ENCODE measurements around the gene SUPT5H. TPM values are rescaled to one million over a fixed set of nuclear protein-coding genes. Genes with fewer than 3 reads are reported as not detected.
A peak's percentile ranks its signal among the peaks of the same experiment; 100 is the strongest.
"Not testable (repeated sequence)": the region's sequence is repeated elsewhere in the genome, so short reads cannot be mapped to it uniquely, and the experiment has no call there.

SUPT5H gene
- total and polyA plus RNA-seq, 2 of the 13 experiments (the other 11 are each of a cell fraction or from before 2014, with no cell fraction given), result 48.2 to 51.7 TPM

GRCh38 chr19:39451257-39451656, 5.9 kb downstream of the SUPT5H start:
- TF ChIP-seq ZNF121 (CRISPR knock-in tag; IDR thresholded peaks at IDR 0.05) (peak; percentile 41; the same call in 1 of the 2 replicates), RXRA (CRISPR knock-in tag; IDR thresholded peaks at IDR 0.05) (peak; percentile 18; the same call in 1 of the 2 replicates), RARA (CRISPR knock-in tag; IDR thresholded peaks at IDR 0.05) (peak; percentile 49), HNF4A (CRISPR knock-in tag; IDR thresholded peaks at IDR 0.05) (peak; percentile 22; the same call in 1 of the 2 replicates)
- TF ChIP-seq, protein P1, sequence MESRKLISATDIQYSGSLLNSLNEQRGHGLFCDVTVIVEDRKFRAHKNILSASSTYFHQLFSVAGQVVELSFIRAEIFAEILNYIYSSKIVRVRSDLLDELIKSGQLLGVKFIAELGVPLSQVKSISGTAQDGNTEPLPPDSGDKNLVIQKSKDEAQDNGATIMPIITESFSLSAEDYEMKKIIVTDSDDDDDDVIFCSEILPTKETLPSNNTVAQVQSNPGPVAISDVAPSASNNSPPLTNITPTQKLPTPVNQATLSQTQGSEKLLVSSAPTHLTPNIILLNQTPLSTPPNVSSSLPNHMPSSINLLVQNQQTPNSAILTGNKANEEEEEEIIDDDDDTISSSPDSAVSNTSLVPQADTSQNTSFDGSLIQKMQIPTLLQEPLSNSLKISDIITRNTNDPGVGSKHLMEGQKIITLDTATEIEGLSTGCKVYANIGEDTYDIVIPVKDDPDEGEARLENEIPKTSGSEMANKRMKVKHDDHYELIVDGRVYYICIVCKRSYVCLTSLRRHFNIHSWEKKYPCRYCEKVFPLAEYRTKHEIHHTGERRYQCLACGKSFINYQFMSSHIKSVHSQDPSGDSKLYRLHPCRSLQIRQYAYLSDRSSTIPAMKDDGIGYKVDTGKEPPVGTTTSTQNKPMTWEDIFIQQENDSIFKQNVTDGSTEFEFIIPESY (CRISPR knock-in tag; IDR thresholded peaks at IDR 0.05), result peak; percentile 93
- in situ Hi-C loops (cut with HindIII; ENCODE audit: extremely low pct_ligation_motif_present, low pct_unique_long_range_greater_than_20kb); FAIRE-seq; CTCF ChIA-PET (ENCODE audit: low intra/inter-chr PET ratio, low total read pairs); BruUV-seq (replicated peaks); H3K9ac ChIP-seq (ENCODE audit: insufficient read depth, low read depth, low read length); DNase-seq (ENCODE audit: low spot score); POLR2A ChIA-PET; H3K4me2 ChIP-seq (ENCODE audit: low read depth, low read length); H2AFZ ChIP-seq (ENCODE audit: low read length); H3K27ac ChIP-seq (ENCODE audit: extremely low read length, insufficient read depth, low read length); H3K4me3 ChIP-seq (replicated peaks in 1 of 3; ENCODE audit: insufficient read depth in 1 of 3, low read depth in 2 of 3, low read length in 3 of 3); ATAC-seq; H4K20me1 ChIP-seq (ENCODE audit: insufficient read depth, low read length); H3K27me3 ChIP-seq (ENCODE audit: control insufficient read depth in 1 of 2, insufficient read depth in 2 of 2, low read length in 2 of 2); intact Hi-C loops (cut with micrococcal nuclease; ENCODE audit: unreplicated experiment); H3K9me3 ChIP-seq (ENCODE audit: low read length): not testable (repeated sequence)
- Histone ChIP-seq H3K79me2 (ENCODE audit: insufficient read depth, low read length) (peaks cover 64% of the 10 kb centered on the region), H3K4me1 (ENCODE audit: insufficient read depth, low read length) (peaks cover 52% of the 10 kb centered on the region), H3K36me3 (replicated peaks in 1 of 2; ENCODE audit: control insufficient read depth in 1 of 2, insufficient read depth in 2 of 2, low read length in 2 of 2) (peaks cover 16 to 40% of the 10 kb centered on the region in 2 experiments; a peak in 4 of 5 replicates)
- WGBS (ENCODE audit: low lambda C conversion rate), result 95% methylated on average over 8 of the region's 8 CpGs

GRCh38 chr19:39463403-39463802, 18.0 kb downstream of the SUPT5H start:
- POLR2A ChIA-PET, result interaction anchor here (1.0 kb wide), 1 partner anchor 17 kb away, joined by 3 read pairs; the partner anchor contains the start of gene TIMM50
- ATAC-seq (no peak), FAIRE-seq (no peak), DNase-seq (ENCODE audit: low spot score) (no peak)
- no TSS peak for BruUV-seq (replicated peaks)
- no peak overlapping the region for H3K9ac ChIP-seq (ENCODE audit: insufficient read depth, low read depth, low read length)
- H3K36me3 ChIP-seq (replicated peaks in 1 of 2; ENCODE audit: control insufficient read depth in 1 of 2, insufficient read depth in 2 of 2, low read length in 2 of 2), result peaks cover 41 to 75% of the 10 kb centered on the region in 2 experiments
- no peak overlapping the region for H3K27ac ChIP-seq (ENCODE audit: extremely low read length, insufficient read depth, low read length)
- no peaks in the 10 kb centered on the region for H3K79me2 ChIP-seq (ENCODE audit: insufficient read depth, low read length)
- no peaks in the 10 kb centered on the region for H4K20me1 ChIP-seq (ENCODE audit: insufficient read depth, low read length)
- intact Hi-C loops (cut with micrococcal nuclease; ENCODE audit: unreplicated experiment) (no loop called here), in situ Hi-C loops (cut with HindIII; ENCODE audit: extremely low pct_ligation_motif_present, low pct_unique_long_range_greater_than_20kb) (no loop called here)
- no peak overlapping the region for H2AFZ ChIP-seq (ENCODE audit: low read length)
- WGBS (ENCODE audit: low lambda C conversion rate), result 84% methylated on average over 3 of the region's 3 CpGs
- CTCF ChIA-PET (ENCODE audit: low intra/inter-chr PET ratio, low total read pairs), result no interaction called here
- H3K4me3 ChIP-seq (replicated peaks in 1 of 3; ENCODE audit: insufficient read depth in 1 of 3, low read depth in 2 of 3, low read length in 3 of 3), result no peak overlapping the region
- TF ChIP-seq PHF21A (CRISPR knock-in tag; IDR thresholded peaks at IDR 0.05) (no peak), TBP (CRISPR knock-in tag; IDR thresholded peaks at IDR 0.05) (no peak)
- no peaks in the 10 kb centered on the region for H3K9me3 ChIP-seq (ENCODE audit: low read length)
- no peak overlapping the region for H3K4me2 ChIP-seq (ENCODE audit: low read depth, low read length)
- no peaks in the 10 kb centered on the region for H3K4me1 ChIP-seq (ENCODE audit: insufficient read depth, low read length)
- no peaks in the 10 kb centered on the region for H3K27me3 ChIP-seq (ENCODE audit: control insufficient read depth in 1 of 2, insufficient read depth in 2 of 2, low read length in 2 of 2)
